IPS-11a (cell line): Measurements from ENCODE around the gene IGFL1.
"Not testable (repeated sequence)": the region's sequence is repeated elsewhere in the genome, so short reads cannot be mapped to it uniquely, and the experiment has no call there.

ENCODE experiments used
- H3K4me3 ChIP-seq: one replicate; pipeline ENCODE4 v1.5.1; 2013; ENCODE audit warnings: low read depth, low read length, control low read depth

Gene IGFL1

DNA sequence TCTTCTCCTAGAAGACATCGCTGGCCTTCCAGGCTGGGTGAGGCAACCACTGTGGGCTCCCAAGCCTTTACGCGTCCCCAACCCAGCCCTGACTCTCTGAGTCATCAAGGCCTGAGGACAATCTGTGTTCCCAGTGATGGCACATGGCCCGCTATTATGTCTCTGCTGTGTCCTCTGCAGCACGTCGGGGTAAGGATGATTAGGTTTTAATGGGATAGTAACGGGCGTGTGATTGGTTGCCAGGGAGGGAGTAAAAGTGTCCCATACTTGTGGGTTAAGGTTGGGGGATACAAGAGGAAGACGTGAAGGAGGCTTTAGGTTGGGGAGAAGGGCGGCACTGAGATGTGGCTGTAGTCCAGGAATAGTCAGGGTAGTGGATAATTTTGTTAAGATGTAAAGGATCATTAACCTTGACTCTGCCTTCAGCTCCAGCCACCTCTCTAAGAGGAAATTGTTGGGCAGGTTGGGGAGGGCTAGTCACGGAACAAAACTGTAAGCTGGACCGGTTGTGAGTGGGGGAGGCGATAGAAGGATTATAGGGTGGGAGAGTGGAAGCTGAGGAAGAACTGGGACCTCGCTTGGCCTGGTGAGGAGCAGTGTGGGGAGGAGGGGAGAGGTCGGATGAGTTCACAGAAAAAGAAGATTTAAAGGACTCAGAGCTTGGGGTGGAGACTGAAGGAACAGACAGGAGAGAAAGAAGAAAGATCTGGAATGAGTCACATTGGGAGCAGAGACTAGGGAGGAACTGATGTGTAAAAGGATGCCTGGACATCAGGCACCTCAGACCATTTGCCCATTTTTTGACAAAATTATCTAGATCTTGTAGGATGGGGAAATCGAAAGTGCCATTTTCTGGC lies 27.9 kb upstream of the IGFL1 start:
- no peak overlapping the region for H3K4me3 ChIP-seq

DNA sequence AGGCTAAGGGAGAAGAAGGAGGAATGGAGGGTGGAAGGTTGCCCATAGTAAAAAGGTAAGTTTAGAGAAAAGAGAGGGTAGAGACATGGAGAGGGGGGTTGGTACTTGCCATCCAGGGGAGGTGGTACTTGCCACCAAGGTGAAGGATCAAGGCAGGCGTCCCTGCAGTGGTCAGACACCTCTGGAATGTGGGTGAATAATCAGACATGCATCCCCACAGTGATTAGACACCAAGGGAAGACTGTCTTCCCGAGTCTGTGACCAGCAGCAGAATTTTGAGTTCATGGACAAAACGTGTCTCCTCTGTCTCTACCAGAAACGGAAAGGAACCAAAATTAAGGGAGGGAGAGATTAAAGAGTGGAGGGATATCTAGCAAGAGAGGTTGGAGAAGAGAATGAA lies 27.1 kb upstream of the IGFL1 start:
- no peak overlapping the region for H3K4me3 ChIP-seq

DNA sequence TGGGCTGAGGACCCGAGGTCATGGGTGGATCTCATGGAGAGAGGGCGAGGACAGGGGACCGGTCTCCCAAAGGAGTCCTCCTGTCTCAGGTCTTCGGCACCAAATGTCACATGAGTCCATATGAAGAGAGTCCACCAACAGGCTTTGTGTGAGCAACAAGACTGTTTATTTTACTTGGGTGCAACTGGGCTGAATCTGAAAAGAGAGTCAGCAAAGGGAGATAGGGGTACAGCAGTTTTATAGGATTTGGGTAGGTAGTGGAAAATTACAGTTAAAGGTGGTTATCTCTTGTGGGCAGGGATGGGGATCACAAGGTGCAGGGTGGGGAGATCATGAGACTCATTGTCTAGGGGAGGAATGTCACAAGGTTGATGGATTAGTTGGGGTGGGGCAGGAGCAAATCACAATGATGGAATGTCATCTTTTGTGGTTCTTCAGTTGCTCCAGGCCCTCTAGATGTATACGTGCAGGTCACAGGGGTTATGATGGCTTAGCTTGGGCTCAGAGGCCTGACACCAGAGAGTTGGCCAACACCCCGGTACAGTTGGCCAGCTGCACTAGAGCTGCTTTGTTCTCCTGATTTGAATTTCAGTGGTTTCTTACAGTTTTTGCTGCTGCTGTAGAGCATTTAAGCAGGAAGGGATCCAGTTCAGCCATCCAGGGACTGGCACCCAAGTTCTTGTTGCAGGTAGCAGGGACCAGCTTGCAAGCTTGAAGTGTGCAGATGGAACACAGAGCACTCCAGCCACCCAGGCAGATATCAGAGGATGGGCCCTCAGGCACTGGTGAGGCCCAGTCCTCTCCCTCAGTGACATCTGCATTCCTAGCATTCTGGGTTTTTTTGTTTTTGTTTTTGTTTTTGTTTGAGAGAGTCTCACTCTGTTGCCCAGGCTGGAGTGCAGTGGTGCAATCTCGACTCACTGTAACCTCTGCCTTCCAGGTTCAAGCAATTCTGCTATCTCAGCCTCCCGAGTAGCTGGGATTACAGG lies 26.4 kb upstream of the IGFL1 start:
- H3K4me3 ChIP-seq: no peak overlapping the region

DNA sequence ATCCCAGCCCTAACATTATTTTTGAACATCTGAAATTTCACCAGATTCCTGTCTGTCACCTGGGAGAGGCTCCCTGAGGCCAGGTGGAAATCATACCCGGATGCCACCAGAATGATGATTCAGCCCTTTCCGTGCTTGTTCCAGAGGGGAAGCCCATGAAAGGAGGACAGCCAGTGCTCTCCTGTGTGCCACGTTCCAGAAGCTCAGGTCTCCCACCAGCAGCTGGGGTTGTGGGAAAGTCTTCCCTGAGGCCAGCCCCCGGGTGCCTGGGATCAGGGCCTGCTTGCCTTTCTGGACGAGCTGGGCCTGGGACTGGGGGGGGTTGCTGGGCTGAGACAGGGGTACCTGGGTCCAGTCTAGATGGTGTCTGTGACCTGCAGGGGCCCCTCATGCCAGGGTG lies 25.5 kb upstream of the IGFL1 start:
- no peak overlapping the region for H3K4me3 ChIP-seq

DNA sequence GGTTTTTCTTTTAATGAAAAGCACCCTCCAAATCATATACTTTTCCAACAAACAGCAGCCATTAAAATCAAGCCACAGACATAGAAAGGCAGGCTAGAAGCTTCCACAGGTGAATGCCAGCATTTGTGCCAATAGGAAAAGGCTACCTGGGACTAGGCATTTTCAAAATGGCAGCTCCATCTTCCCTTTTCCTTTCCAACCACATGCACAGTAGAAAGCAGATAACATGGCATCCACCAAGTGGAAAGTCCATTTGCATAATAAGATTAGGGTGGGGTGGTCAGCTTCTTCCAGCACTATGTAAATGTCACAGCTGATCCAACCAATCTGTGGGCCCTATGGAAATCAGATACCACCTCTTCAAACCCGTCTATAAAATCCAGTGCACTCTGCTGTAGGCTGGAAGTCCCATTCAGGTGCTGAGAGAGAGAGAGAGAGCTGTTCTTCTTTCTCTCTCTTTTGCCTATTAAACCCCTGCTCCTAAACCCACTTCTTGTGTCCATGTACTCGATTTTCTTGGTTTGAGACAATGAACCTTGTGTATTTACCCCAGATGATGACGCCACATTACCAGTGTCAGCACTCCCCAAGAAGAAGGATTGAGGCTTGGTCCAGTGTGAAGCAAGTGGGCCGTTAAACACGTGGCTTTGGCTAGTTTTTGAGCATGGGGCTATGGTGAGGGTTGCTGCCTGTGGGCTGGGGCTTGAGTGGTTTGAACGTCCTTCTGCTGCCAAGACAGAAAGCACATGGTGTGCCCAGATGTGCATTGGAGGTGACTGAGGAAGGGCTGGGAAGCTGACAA lies 24.2 kb upstream of the IGFL1 start:
- H3K4me3 ChIP-seq: no peak overlapping the region

DNA sequence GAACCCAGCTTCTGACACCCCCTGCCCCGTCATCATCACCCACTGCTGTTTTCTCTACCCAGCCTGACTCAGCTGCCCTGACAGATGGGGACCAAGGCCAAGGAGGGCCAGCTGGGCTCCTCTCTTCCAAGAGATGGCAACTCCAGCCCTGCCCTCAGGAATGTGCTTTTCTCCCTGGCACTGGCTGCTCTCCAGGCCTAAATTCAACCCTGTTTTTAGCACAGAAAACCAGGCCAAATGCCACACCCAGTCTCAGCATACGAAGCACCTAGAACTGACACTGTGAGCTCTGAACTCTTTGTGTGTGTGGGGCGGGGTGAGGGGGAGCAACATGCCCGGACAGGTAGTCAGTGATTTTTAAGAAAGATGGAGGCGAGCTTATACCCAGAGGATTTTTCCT lies 23.4 kb upstream of the IGFL1 start:
- H3K4me3 ChIP-seq: no peak overlapping the region

DNA sequence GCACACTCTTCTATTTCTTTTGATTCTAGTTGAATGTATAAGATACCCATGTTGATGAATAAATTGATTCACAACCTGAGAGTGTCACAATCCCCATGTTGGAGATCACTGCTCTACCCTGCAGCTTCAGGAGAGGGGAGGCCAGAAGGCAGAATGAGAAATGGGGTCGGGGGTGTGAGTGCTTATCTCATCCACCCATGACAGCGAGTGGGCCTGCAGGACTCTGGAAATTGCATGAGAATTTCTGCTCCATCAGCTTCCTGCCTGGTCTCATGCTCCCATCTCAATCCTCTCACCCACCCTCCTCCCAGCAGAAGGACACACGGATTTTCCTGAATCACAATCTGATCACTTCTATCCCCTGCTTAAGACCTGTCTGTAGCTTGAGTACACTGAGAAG lies 22.9 kb upstream of the IGFL1 start:
- H3K4me3 ChIP-seq: no peak overlapping the region

DNA sequence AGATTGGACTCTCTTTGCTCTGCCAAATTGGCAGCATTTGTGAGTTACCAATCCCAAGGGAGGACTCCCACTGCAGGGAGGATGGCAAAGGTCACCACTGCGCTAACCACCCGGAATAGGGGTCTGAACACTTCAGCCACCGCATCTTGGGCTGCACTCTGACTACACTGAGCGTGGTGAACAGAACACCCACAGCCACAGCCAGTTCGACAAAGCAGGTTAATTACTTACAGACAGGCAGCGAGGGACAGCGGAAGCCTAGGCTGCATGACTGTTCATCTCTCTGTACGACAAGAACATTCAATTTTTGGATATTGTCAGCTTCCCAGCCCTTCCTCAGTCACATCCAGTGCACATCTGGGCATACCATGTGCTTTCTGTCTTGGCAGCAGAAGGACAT lies 21.7 kb upstream of the IGFL1 start:
- H3K4me3 ChIP-seq: not testable (repeated sequence)

DNA sequence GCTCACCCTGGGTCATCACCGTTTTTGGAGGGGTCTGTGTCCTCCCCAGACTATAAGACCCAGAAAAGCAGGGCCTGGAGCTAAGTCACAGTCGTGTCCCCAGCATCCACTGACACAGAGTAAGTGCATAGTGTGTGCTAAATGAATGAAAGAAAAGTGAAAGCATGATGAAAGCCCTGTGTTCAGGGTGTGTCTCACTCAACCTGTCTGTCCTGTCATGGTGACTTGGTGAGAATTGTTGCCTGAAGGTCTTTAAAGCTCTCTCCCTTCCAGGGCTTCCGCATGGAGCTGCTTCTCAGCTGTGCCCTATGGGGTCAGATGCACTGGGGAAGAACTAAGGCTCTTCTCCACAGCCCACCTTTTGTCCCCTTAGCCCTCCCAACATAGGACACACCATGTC lies 20.5 kb upstream of the IGFL1 start:
- no peak overlapping the region for H3K4me3 ChIP-seq

DNA sequence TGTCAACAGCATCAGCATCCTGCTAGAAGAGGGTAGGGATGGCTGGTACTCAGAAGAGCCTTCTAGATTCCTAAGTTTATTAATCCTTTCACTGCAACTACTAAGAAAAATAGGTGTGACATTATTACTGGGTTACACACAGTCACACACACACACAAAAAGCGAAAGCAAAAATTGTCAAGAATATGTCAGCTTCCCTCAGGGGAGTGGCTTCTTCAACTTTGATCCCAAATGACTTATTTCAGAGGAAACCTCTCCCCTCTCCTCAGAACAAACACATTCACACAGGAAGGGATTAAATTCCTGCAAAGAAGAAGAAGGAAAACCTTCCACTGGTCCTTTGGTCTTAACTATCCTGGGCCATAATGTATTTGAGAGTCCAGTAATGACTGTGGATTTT lies 20.1 kb upstream of the IGFL1 start:
- H3K4me3 ChIP-seq: no peak overlapping the region

DNA sequence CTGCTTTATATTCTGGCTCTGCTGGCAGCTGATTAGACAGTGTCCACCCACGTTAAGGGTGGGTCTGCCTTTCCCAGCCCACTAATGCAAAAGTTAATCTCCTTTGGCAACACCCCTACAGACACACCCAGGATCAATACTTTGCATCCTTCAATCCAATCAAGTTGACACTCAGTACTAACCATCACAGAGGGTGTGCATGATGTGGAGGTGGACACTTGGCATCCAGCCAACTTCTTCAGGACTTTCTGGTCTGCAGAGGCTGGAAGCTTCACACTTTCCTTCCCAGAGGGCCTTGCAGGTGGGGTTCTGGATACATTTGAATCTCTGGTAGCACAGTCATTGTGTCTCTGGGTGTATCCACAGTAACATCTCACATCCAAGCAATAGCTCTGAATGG lies 18.9 kb upstream of the IGFL1 start:
- no peak overlapping the region for H3K4me3 ChIP-seq

DNA sequence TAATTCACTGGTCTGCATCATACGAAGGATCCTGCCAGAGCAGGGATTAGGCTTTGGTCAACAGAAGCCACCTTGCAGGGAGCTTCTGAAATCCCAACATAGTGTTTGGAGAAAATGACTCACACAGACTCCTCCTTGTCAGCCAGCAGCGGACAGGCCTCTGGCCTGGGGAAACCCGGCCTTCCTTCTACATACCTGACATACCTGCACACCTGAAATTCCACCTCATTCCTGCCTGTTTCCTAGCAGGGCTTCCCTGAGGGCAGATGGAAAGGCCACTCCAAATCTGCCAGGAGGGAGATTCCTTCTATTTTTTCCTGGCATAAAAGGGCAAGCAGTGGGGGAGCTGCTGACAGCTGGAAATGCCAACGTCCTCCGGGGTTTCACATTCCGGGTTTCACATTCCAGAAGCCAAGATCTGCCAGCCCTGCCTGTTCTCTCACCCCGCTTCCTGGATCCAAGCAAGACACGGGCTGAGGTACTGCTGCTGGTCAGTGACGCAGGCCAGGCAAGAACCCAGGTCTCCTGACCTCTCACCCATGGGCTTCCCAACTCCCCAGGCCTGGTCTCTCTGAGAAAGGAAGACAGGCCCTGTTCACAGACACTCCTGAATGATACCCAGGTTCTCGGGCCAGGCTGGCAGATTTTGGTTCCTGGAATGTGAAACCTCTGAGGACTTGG lies 18.2 kb upstream of the IGFL1 start:
- H3K4me3 ChIP-seq: no peak overlapping the region

DNA sequence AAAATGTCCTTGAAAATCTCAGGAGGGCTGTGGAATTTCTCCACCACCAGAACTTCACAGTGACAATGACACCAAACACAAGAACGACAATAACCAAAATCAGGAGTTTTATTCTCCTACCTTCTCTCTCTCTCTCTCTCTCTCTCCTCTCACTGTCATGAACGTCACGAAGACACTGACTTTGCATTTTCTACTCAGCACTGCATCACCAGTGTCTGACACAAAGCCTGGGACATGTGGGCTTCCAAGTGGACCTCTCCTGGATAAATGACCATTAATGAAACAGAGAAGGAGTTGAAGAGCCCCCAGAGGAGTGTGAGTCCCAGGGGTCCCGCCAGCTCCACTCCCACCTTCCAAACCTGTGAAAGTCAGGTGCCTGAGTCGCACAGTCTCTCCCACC lies 16.9 kb upstream of the IGFL1 start:
- not testable (repeated sequence) for H3K4me3 ChIP-seq

DNA sequence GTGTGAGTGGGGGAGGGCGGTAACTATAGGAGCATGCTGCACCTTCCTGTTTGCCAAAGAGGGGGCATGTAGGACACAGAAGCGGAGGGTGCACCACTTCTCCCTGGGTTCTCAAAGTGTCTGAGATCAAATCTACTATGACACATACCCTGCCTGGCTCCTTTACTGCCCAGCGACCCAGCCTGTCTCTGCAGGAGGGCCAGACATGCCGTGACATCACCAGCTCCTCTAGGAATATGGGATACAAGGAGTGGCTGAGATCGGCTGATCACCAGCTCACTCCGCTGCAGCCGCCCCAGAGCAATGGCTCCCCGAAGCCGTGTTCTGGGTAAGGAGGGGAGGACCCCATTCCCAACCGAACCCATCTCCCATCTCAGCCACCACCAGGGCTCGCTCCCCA lies 16.4 kb upstream of the IGFL1 start:
- H3K4me3 ChIP-seq: no peak overlapping the region

DNA sequence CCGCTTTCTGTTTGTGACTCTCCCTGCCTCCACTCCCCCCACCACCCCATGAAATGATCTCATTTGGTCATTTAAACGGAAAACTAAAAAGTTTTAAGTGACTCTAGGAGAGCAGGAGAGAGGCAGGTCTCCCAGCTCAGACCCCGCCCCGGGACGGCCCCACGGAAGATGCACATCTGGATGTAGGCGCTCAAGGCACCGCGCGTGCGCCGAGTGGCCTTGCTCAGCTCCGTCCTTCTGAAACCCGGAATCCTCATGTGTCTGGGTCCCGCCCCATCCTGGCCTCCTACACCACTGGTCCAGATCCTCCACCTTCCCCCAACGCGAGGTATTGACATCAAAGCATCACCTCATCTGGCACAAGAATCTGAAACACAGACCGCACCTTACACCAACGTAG lies 15.7 kb upstream of the IGFL1 start:
- no peak overlapping the region for H3K4me3 ChIP-seq

DNA sequence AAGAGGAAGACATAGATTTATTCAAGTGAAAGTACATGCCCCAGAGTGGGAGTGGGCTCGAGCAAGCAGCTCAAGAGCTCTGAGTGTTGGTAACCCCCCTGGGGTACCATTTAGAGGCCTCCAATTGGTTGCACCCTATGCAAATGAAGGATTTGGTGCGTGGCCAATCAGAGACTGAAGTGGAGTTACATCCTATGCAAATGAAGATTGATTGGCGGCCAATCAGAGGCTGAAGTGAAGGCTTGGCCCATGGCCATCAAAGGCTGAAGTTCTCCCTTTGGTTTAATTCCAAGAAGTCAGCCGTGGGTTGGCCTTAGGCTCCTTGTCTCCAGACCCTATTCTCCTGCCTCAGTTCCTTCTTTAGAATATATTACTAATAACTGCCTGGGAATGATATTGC lies 12.9 kb upstream of the IGFL1 start:
- no peak overlapping the region for H3K4me3 ChIP-seq

DNA sequence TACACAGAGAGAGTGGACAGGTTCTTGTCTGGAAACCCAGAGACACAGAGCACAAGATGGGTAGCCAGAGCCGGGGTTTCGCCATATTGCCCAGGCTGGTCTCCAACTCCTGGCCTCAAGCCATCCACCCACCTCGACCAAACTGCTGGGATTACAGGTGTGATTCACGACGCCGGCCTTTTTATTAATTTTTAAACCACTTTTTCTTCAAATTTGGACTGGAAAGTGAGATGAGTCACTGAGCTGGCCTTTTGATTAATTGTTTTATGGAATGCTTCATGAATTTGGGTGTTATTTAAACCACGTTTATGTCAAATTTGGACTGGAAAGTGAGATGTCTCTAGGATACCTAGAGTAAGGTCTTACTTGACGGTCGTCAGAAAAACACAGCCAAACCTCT lies 12.1 kb upstream of the IGFL1 start:
- no peak overlapping the region for H3K4me3 ChIP-seq

DNA sequence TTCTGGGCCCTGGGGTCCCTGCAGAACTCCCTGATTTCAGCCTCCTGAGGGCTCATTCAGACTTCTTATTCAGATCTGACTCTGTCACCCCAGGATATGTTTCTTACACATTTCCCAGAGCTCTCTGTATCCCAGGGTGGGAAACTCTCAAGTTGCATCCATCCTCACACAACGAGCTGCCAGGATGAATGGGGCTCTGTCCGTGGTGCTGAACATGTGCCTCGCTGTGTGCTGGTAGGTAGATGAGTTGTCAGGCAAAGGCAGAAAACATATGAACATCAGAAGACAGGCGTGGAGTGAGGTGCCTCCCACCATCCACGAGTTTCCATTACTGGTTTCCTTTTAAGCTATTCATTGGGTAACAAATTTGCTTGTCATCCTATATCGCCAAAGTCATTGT lies 11.4 kb upstream of the IGFL1 start:
- no peak overlapping the region for H3K4me3 ChIP-seq

DNA sequence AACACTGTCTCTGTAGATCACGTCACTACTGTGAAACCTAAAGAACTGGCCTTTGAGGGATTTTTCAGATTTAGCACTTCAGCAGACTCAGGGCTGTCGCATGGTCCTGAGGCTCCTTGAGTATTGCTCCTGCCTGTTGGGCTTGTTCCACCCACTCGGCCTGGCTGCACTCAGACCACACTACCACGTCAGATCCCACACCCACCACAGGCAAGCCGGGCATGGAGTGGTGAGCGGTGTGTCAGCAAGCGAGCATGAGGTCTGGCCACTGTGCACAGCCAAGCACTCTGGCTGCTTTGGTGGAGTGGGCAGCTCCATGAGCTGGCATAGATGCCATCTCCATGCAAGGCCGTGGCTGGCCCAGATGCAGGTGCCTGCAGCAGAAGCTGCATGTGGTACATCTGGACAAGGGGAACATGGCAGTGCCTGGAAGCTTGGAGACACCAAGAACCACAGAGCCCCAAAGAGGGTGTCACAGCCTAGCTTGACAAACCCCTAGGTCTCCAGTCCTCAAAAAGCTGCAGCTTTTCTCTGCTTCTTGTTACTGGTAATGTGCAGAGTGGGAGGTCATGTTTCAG lies 9.4 kb upstream of the IGFL1 start:
- no peak overlapping the region for H3K4me3 ChIP-seq

DNA sequence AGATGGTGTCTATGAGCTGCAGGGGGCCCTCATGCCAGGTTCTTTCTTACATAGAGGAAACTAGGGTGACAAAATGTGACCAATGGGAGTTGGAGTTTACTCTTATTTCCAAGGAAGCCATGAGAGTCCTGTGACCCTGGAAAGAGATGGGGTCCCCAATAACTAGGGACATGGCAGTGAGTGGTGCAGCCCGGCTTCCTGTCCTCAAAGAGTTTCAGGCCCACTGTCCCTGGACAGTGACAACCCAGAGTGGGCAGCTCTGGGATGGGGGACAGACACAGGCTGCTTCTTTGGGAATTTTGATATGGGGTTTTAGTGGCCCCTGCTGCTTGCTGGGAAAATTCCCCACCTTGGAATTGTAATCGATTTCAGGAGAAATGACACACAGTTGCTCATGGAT lies 8.4 kb upstream of the IGFL1 start:
- no peak overlapping the region for H3K4me3 ChIP-seq
